IPS-NIHi7 (cell line): ENCODE results near the gene IL19.
"Not testable (repeated sequence)": the region's sequence is repeated elsewhere in the genome, so short reads cannot be mapped to it uniquely, and the experiment has no call there.

Source experiments
- DNase-seq: peaks from one replicate; pipeline ENCODE4 v3.0.0; 2012; ENCODE audit warnings: mixed read lengths; ENCODE audit errors: extremely low spot score

IL19 gene

GRCh38 chr1:206741142-206741701 is 29.4 kb upstream of the IL19 start:
- DNase-seq = no peak

GRCh38 chr1:206742719-206743383 is 27.7 kb upstream of the IL19 start:
- DNase-seq = no peak

GRCh38 chr1:206744683-206745082 is 25.9 kb upstream of the IL19 start:
- no peak for DNase-seq

- no peak for DNase-seq
Observed at GRCh38 chr1:206745301-206745700, 25.3 kb upstream of the IL19 start.

GRCh38 chr1:206748348-206749030 is 22.1 kb upstream of the IL19 start:
- no peak for DNase-seq

GRCh38 chr1:206751891-206752290 is 18.7 kb upstream of the IL19 start:
- DNase-seq = no peak

GRCh38 chr1:206752481-206752880 is 18.1 kb upstream of the IL19 start:
- DNase-seq = no peak

- no peak for DNase-seq
Observed at GRCh38 chr1:206753141-206753540, 17.4 kb upstream of the IL19 start.

- DNase-seq = no peak
Observed at GRCh38 chr1:206754011-206754410, 16.6 kb upstream of the IL19 start.

- DNase-seq = no peak
Observed at GRCh38 chr1:206757524-206758266, 12.9 kb upstream of the IL19 start.

- DNase-seq = no peak
Observed at GRCh38 chr1:206760590-206760989, 10.0 kb upstream of the IL19 start.

GRCh38 chr1:206761159-206761768 is 9.3 kb upstream of the IL19 start:
- DNase-seq = peak; percentile 48

GRCh38 chr1:206762741-206763364 is 7.7 kb upstream of the IL19 start:
- DNase-seq = not testable (repeated sequence)

- not testable (repeated sequence) for DNase-seq
Observed at GRCh38 chr1:206765771-206766170, 4.8 kb upstream of the IL19 start.

- no peak for DNase-seq
Observed at GRCh38 chr1:206766251-206766856, 4.2 kb upstream of the IL19 start.

- no peak for DNase-seq
Observed at GRCh38 chr1:206768472-206769303, 1.9 kb upstream of the IL19 start.

- DNase-seq = no peak
Observed at GRCh38 chr1:206769304-206769731, 1.3 kb upstream of the IL19 start.

GRCh38 chr1:206771338-206771692 is 742 bp downstream of the IL19 start:
- DNase-seq = no peak

- DNase-seq = no peak
Observed at GRCh38 chr1:206772243-206772937, 1.8 kb downstream of the IL19 start, which contains the start of gene IL10. TSS of gene IL10 (minus strand) at chr1:206772494. CDS start at chr1:206772435, 59 bp downstream.

- DNase-seq = no peak
Observed at GRCh38 chr1:206774093-206774492, 3.5 kb downstream of the IL19 start.
